Activated B cell treated with CpG ODN at 0.5 μM for 24 hours (primary cell): ENCODE measurements around the gene CCL22. TPM values are rescaled to one million over a fixed set of nuclear protein-coding genes. Genes with fewer than 3 reads are reported as not detected.

Source experiments
- ATAC-seq: fragments of 200-7000 bp; cut with Tn5 transposase; one replicate; pipeline ENCODE4 v1.10.0; 2021; ENCODE audit warnings: low read depth, mild to moderate bottlenecking, moderate library complexity
- CTCF ChIA-PET: fragments of 350-600 bp; sonication (Branson Sonifier 250); formaldehyde crosslinking; loops from one replicate; lab custom pipeline; 2021; ENCODE audit warnings: antibody characterized with exemption; lab: Charles Lee
- POLR2A ChIA-PET: fragments of 350-600 bp; sonication (Branson Sonifier 250); formaldehyde crosslinking; loops from one replicate; lab custom pipeline; 2021; ENCODE audit warnings: antibody characterized with exemption; lab: Charles Lee
- DNase-seq: peaks from one replicate; pipeline ENCODE4 v3.0.0; 2022
- H3K27ac Mint-ChIP-seq: one replicate; pipeline ENCODE4 v1.8.0; 2020; ENCODE audit warnings: mixed read lengths
- H3K27me3 Mint-ChIP-seq: one replicate; pipeline ENCODE4 v1.8.0; 2021; ENCODE audit warnings: mixed read lengths
- H3K36me3 Mint-ChIP-seq: one replicate; pipeline ENCODE4 v1.8.0; 2021; ENCODE audit warnings: low read depth, mixed read lengths
- H3K4me1 Mint-ChIP-seq: one replicate; pipeline ENCODE4 v1.8.0; 2021; ENCODE audit warnings: mixed read lengths
- H3K4me3 Mint-ChIP-seq: one replicate; pipeline ENCODE4 v1.8.0; 2020; ENCODE audit warnings: mild to moderate bottlenecking, mixed read lengths
- H3K9me3 Mint-ChIP-seq: one replicate; pipeline ENCODE4 v1.8.0; 2020; ENCODE audit warnings: mixed read lengths
- CTCF ChIP-seq: fragments of 200-600 bp; IDR thresholded peaks from one replicate; pipeline ENCODE4 v1.8.0; 2022; ENCODE audit warnings: antibody characterized with exemption, mild to moderate bottlenecking
- intact Hi-C: fragments of 100-400 bp; cut with micrococcal nuclease; formaldehyde crosslinking; loops from one replicate; pipeline ENCODE4 v1.15.1; 2024
- total RNA-seq: library from RNA; stranded (reverse); gene quantifications from 2 replicates; pipeline ENCODE4 v1.2.3, GENCODE V29; 2022

Gene CCL22
- total RNA-seq, 1 donor from 2014 or later = 288 TPM

DNA sequence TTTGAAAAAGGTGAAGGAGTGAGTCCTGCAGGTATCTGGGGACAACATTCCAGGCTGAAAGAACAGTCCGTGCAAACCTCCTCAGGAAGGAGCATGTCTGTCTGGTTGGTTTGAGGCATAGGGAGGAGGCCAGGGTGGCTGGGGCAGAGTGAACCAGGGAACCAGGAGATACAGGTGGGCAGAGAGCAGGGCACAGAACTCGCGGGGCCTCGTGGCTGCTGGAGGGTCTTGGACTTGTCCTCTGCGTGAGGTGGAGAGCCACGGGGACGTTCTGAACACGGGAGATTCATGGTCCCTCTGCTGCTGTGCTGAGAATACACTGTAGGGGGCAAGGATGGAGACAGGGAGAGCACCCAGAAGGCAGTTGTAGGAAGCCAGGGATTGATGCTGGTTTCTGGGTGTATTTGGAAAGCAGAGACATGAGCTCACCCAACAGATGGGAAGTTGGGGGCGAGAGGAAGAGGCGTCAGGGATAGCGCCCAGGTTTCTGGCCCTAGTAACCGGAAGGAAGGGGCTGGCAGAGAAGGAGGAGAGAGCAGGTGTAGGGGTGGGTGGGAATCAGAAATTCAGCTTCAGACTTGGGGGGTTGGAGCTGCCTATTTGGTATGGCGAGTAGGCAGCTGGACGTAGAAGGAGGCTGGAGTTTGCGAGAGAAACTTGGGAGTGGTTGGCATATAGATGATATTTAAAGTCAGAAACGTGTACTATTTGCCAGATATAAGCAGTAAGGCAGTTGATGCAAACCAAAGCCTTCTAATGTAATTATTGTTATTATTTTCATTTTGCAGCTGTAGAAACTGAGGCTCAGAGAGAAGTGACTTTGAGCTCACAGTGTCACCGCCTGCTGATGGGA is 45.6 kb downstream of the CCL22 start, which contains the start of gene CCL17:
TSS of gene CCL17 (plus strand) at position 803 of the 853 bp plus-strand sequence. CDS start 9,166 bp downstream, outside the sequence.
- POLR2A ChIA-PET = interaction anchor here (1.1 kb wide), 1 partner anchor 16 kb away, joined by 6 read pairs; no protein-coding TSS in a partner anchor
- intact Hi-C loops = no loop called here
- DNase-seq (no peak), ATAC-seq (no peak)
- peaks cover 33% of the 10 kb centered on the region for H3K4me1 Mint-ChIP-seq
- no peak for TF ChIP-seq CTCF
- no peak within 1 kb of the TSS for H3K27ac Mint-ChIP-seq
- H3K4me3 Mint-ChIP-seq = no peak within 1 kb of the TSS
- CTCF ChIA-PET = interaction anchor here (0.7 kb wide), 1 partner anchor 103 kb away, joined by 4 read pairs; no protein-coding TSS in a partner anchor
- H3K27me3 Mint-ChIP-seq = no peaks in the 10 kb centered on the region
- no peaks in the 10 kb centered on the region for H3K36me3 Mint-ChIP-seq
- no peaks in the 10 kb centered on the region for H3K9me3 Mint-ChIP-seq

DNA sequence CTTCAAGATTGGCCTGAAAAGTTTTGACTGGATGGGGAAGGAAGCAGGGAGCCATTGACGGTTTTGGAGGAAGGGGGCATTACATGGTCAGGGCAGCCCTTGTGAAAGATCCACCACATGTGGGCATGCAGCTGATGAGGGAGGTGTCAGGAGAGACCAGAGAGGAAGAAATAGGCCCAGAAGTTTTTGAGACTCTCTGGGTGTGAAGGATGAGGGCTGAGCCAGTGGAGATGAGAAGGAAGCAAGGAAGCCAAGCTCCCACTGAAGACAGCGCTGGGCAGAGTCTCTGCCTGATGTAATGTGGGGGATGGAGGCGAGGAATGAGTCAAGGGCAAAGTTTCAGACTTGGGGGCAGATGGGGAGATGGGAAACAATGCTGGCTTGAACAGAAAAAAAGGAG is 46.5 kb downstream of the CCL22 start:
- peaks cover 26% of the 10 kb centered on the region for H3K4me1 Mint-ChIP-seq
- TF ChIP-seq CTCF = no peak
- no peak overlapping the region for H3K4me3 Mint-ChIP-seq
- ChIA-PET CTCF (interaction anchor here (0.7 kb wide), 1 partner anchor 104 kb away, joined by 4 read pairs; no protein-coding TSS in a partner anchor), POLR2A (interaction anchor here (1.1 kb wide), 1 partner anchor 17 kb away, joined by 6 read pairs; no protein-coding TSS in a partner anchor)
- H3K27me3 Mint-ChIP-seq = no peaks in the 10 kb centered on the region
- intact Hi-C loops = no loop called here
- H3K36me3 Mint-ChIP-seq = no peaks in the 10 kb centered on the region
- no peak for DNase-seq
- H3K9me3 Mint-ChIP-seq = no peaks in the 10 kb centered on the region
- no peak for ATAC-seq
- no peak overlapping the region for H3K27ac Mint-ChIP-seq

DNA sequence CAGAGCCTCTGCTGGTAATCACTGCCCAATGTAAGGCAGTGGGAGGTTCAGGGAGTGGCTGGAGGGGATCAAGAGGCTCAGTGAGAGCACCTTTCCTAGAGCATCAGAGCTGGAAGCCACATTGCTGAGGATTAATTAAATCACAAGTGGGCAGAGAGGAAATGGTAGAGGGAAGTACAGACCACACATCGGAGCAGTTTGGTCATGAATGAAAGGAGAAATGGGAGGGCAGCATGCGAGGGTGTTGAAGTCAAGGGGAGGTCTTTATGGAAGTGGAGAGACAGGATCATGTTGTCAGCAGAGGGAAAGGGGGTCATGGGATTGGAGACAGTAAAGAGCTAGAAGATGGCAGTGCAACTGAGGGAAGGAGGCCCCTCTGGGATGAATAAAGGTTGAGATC is 48.3 kb downstream of the CCL22 start:
- Mint-ChIP-seq H3K9me3 (no peaks in the 10 kb centered on the region), H3K4me3 (no peak overlapping the region), H3K36me3 (no peaks in the 10 kb centered on the region), H3K27ac (no peak overlapping the region), H3K27me3 (no peaks in the 10 kb centered on the region), H3K4me1 (peaks cover 22% of the 10 kb centered on the region)
- ChIA-PET POLR2A (interaction anchor here (0.6 kb wide), 1 partner anchor 100 kb away, joined by 3 read pairs; no protein-coding TSS in a partner anchor), CTCF (no interaction called here)
- ATAC-seq (no peak), DNase-seq (no peak)
- intact Hi-C loops = no loop called here
- no peak for TF ChIP-seq CTCF

- POLR2A ChIA-PET = no interaction called here
These were observed 49.2 kb downstream of the CCL22 start for GRCh38 chr16:57407521-57408353.

More at GRCh38 chr16:57407521-57408353, 49.2 kb downstream of the CCL22 start:
- DNase-seq = no peak
- no peaks in the 10 kb centered on the region for H3K9me3 Mint-ChIP-seq
- peaks cover 29% of the 10 kb centered on the region for H3K4me1 Mint-ChIP-seq
- CTCF ChIA-PET = no interaction called here
- ATAC-seq = no peak
- no peak for TF ChIP-seq CTCF
- H3K36me3 Mint-ChIP-seq = no peaks in the 10 kb centered on the region
- no peak overlapping the region for H3K4me3 Mint-ChIP-seq
- no peak overlapping the region for H3K27ac Mint-ChIP-seq
- no peaks in the 10 kb centered on the region for H3K27me3 Mint-ChIP-seq
- intact Hi-C loops = no loop called here
